ENCODE results near the gene UVRAG. TPM values are rescaled to one million over a fixed set of nuclear protein-coding genes. Genes with fewer than 3 reads are reported as not detected.

Gene UVRAG
- polyA plus RNA-seq, 1 donor: 9.7 TPM

- DNase-seq: peak; percentile 34
Measured at GRCh38 chr11:76120513-76121101, 305.6 kb downstream of the UVRAG start.

DNA sequence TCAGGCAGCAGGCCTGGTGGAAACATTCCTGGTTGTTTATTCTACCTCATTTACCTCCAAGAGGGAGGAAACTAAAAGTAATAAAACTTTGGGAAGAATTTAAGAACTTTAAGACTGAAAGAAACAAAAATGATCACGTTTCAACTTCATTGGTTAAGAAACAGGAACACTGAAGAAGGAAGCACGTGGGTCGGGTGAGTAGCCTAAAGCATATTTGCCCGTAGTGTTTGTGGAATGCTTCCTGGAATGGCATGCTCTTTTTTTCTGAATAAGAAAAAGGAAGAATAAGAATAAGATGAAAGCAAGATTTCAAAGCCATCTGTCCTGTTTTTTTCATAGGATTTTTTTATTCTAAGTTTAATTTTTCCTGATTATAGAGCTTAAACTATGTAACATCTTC, 308.2 kb downstream of the UVRAG start:
- DNase-seq: no peak

DNA sequence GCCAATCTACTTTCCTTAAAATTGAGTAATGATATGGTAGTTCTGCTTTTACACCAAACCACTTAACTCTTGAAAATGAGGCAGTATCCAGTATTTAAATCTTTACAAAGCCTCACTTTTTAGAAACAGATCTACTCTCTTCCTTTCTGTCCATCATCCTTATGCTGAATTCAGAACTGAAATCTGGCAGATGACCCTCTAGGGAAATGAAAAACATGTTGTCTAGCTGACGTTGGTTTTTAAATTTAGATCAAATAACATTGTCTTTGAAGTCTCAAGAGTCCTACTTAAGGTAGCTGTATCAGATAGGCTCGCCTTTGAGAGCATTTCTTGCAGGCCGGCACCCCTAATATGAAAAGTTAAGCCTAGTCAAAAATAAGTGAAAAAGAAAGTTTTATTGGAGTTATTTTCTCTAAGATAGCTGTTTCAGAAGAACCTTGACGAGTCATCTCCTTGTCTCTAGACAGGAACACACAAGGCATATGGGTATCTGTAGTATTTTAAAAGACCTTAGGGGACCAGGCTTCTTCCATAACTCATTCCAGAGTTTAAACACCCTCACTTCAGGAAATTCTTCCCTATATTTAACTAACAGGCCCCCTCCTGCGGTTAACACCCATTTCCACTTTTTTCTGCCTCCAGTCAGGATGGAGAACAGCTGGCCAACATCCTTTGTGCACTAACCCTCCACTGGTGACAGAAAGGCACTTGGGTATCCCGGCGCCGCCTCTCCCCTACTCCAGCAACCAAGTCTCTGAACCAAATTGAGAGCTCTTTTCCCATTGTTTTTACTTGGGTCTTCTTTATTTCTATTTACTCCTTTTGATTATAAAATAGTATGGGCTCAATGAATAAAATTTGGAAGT, 310.1 kb downstream of the UVRAG start:
- no peak for DNase-seq

DNA sequence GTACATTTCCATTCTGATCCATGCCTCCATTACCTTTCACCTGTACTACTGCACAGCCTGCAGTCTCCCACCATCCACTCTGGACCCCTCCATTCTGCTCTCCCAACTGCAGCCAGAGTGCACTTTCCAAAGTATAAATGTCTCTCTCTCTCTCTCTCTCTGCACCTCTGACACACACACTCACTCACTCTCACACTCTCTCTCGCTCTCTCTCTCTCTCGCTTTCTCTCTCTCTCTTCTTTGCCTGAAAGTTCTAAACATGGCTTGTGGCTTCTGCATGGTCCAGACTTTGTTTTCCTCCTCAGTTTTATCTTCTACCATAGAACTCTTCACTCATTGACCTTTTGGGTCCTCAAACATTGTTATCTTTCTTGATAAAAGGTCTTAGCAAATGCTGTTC, 314.7 kb downstream of the UVRAG start:
- no peak for DNase-seq

DNA sequence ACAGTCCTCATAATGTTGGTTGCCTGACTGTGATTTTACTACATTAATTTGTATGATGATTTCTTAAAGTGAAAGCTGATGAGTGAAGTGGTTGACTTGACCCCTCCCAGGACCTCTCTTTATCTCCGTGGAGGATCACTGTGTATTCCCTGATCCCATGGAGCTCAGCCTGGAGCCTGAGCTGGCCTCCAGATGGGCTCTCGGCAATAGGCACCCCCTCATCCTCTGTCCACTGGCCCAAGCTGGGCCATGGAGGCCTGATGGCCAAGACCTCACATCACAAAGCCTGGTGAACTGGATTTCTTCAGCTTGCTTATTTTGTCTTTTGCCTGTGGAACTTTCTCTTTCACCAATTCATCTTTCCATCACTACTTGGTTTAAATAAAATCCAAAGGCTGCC, 316.1 kb downstream of the UVRAG start:
- DNase-seq: no peak

GRCh38 chr11:76131671-76132631, 316.9 kb downstream of the UVRAG start:
- peak; percentile 57 for DNase-seq

- no peak for DNase-seq
Measured at GRCh38 chr11:76134239-76134638, 319.2 kb downstream of the UVRAG start.

- DNase-seq: no peak
Measured at GRCh38 chr11:76135491-76135890, 320.5 kb downstream of the UVRAG start.

DNA sequence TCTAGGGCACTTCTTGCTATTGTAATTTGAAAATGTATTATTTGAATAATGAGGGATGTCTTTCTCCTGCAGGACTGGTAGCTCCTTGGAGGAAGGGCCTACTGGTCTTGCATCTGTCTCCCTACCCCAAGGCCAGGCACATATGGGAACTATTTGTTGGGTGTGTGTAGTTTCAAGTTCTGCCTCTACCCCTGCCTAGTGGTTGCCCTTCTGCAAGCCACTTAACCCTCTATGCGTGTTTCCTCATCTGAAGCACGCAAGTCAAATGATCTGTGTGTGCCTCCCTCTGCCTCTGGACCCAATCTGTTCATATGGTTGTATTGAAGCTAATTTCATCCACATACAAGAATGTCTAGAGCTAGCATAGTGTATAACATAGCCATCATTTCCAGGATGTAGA, 324.3 kb downstream of the UVRAG start:
- DNase-seq: no peak

- no peak for DNase-seq
Measured at GRCh38 chr11:76140912-76141574, 326.0 kb downstream of the UVRAG start.

GRCh38 chr11:76141901-76142588, 327.0 kb downstream of the UVRAG start:
- DNase-seq: no peak

DNA sequence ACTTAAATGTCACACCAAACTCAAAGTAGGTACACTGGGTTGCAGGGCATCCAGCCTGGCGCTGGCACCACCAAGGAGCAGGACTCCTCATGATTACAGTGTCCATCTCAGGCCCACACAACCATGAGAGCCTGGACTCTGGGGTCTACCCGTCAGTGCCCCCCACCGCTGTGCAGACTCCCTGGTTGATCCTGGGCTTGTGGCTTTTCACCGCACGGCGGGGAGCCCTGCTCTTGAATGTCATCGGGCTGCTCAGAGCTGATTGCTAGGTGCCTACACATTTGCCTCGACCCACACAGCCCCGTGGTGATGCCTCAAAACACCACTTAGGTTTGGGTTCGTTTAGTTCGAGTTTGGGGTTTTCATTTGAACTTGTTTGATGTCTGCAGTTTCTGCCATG, 328.3 kb downstream of the UVRAG start:
- no peak for DNase-seq

- DNase-seq: no peak
Measured at GRCh38 chr11:76147106-76147740, 332.2 kb downstream of the UVRAG start.

- DNase-seq: no peak
Measured at GRCh38 chr11:76148231-76148630, 333.2 kb downstream of the UVRAG start.

- no peak for DNase-seq
Measured at GRCh38 chr11:76148941-76149613, 334.1 kb downstream of the UVRAG start.

- DNase-seq: no peak
Measured at GRCh38 chr11:76149713-76150112, 334.7 kb downstream of the UVRAG start.

DNA sequence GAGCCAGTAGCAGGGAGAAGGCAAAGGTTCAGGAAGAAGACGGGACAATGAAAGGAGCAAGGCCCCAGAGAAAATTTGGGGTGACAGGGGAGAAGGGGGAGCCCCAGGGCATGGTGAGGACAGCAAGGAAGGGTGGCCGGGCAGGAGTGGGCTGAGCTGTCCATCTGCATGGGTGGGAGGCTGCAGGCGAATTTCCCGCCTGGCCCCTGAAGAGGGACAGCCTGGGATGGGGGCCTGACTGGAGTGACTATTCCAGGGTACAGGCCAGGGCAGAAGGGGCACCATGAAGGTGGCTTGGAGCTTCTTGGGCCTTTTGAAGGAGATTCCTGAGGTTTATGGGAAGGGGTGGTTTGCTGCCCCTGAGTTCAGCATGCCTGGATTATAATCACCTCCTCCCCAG, 335.1 kb downstream of the UVRAG start:
- no peak for DNase-seq

- DNase-seq: no peak
Measured at GRCh38 chr11:76151556-76152085, 336.6 kb downstream of the UVRAG start.

DNA sequence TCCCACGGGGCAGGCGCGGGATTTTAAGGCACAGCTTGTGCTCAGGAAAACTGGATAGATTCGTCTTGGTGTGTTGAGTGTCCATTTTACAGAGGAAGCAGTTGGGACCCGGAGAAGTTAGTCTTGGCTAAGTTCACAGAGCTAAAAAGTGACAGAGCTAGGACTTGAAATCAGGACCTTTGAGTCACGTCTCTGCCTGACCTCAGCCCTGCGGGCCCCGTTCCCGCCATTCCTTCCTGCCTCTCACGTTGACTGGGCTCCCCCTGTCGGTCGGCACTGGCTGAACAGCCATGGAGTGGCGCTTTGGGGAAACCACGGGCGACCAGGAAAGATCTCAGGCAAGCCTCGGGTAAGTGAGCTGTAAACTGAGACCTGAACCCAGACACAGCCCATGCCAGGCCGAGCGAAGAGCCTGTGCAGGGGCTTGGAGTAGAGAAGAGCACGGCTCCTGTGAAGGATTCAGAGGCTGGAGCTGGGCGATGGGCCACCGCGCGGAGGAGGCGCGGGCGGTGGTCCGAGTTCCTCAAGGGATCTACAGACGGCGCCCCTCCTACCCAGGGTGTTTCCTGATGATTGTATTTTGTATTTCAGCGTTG, 337.2 kb downstream of the UVRAG start:
- peak; percentile 74 for DNase-seq

Data from hindlimb muscle (tissue), 1 donor.